Epidermal melanocyte (primary cell): Measurements from ENCODE around the gene KCNA1.

ENCODE experiments used
- DNase-seq: peaks from one replicate; pipeline ENCODE4 v3.0.0; 2011; ENCODE audit warnings: low spot score; ENCODE audit not compliant: insufficient read length

KCNA1 gene

GRCh38 chr12:4959381-4959780 is 49.7 kb downstream of the KCNA1 start:
- DNase-seq, result no peak

- DNase-seq, result no peak
These were observed 50.3 kb downstream of the KCNA1 start for GRCh38 chr12:4960030-4960429.

- DNase-seq, result no peak
These were observed 50.8 kb downstream of the KCNA1 start for GRCh38 chr12:4960547-4960946.

GRCh38 chr12:4961311-4961710 is 51.6 kb downstream of the KCNA1 start:
- DNase-seq, result no peak

GRCh38 chr12:4962539-4963486 is 53.1 kb downstream of the KCNA1 start:
- DNase-seq, result no peak
